ENCODE data around the gene KATNAL1. TPM values are rescaled to one million over a fixed set of nuclear protein-coding genes. Genes with fewer than 3 reads are reported as not detected.
A peak's percentile ranks its signal among the peaks of the same experiment; 100 is the strongest.

Gene KATNAL1
- total and polyA plus RNA-seq, 2 of the 4 experiments (the other 2 are of a cell fraction), result 6.9 to 16.8 TPM

- Histone ChIP-seq H2BK15ac (ENCODE audit: low read depth, low read length) (peak overlapping the region; percentile 95; the same call in 2 of the 3 replicates), H3K27ac (ENCODE audit: insufficient read depth, low read length) (peak overlapping the region; percentile 87), H3K18ac (ENCODE audit: low read depth, low read length) (peak overlapping the region; percentile 87; the same call in 1 of the 2 replicates), H3K9me3 (ENCODE audit: control insufficient read depth, insufficient read depth, low read length) (no peaks in the 10 kb centered on the region), H4K5ac (ENCODE audit: low read depth, low read length) (peak overlapping the region; percentile 98), H3K23ac (ENCODE audit: low read depth, low read length) (peak overlapping the region; percentile 84; the same call in 1 of the 2 replicates), H3K14ac (replicated peaks; ENCODE audit: low read depth, low read length) (peak overlapping the region; percentile 97), H3K79me1 (ENCODE audit: low read depth in 1 of 2, low read length in 2 of 2) (peaks cover 5 to 43% of the 10 kb centered on the region in 2 experiments; a peak in 3 of 4 replicates), H2AK9ac (replicated peaks; ENCODE audit: low read depth, low read length, poor library complexity) (peak overlapping the region; percentile 97), H3K4me1 (ENCODE audit: control insufficient read depth, insufficient read depth, low read length) (peaks cover 7% of the 10 kb centered on the region), H4K20me1 (ENCODE audit: insufficient read depth, low read length) (peaks cover 3% of the 10 kb centered on the region), H3K56ac (ENCODE audit: extremely low read depth, insufficient read depth, low read length) (peak overlapping the region; percentile 98), H2BK20ac (ENCODE audit: low read depth, low read length) (no peak overlapping the region), H2AK5ac (ENCODE audit: low read depth, low read length) (peak overlapping the region; percentile 98), H3K9me1 (ENCODE audit: insufficient read depth, low read length) (peaks cover 7% of the 10 kb centered on the region; the same call in 1 of the 2 replicates), H2AFZ (replicated peaks; ENCODE audit: low read length, poor library complexity) (peak overlapping the region; percentile 97), H3K27me3 (ENCODE audit: control insufficient read depth, insufficient read depth, low read length) (no peaks in the 10 kb centered on the region), H4K8ac (ENCODE audit: low read depth in 2 of 2, low read length in 2 of 2) (peak overlapping the region; percentile 97 to 98), H3K4me2 (ENCODE audit: low read depth, low read length) (peak overlapping the region; percentile 91), H2BK5ac (ENCODE audit: low read depth, low read length, poor library complexity, severe bottlenecking) (peak overlapping the region; percentile 86), H3K4ac (ENCODE audit: low read depth, low read length) (peak overlapping the region; percentile 94), H4K91ac (ENCODE audit: insufficient read depth, low read depth, low read length) (peak overlapping the region; percentile 97), H3K36me3 (ENCODE audit: control insufficient read depth, insufficient read depth, low read length) (no peaks in the 10 kb centered on the region), H3K4me3 (ENCODE audit: insufficient read depth, low read depth, low read length) (peak overlapping the region; percentile 81), H3K9ac (ENCODE audit: low read depth, low read length) (peak overlapping the region; percentile 98), H2BK120ac (ENCODE audit: low read depth, low read length) (peak overlapping the region; percentile 88)
- peak; percentile 91 for DNase-seq
- no TSS peak for BruUV-seq (replicated peaks)
- ATAC-seq (ENCODE audit: low read depth), result peak; percentile 96
- WGBS, 2 experiments (ENCODE audit: extremely low coverage in 2 of 2, insufficient read length in 1 of 2), result 0% methylated on average over 15 of the region's 37 CpGs; no CpG with 5 or more reads in 1 of the 2 experiments
- intact Hi-C loops (cut with micrococcal nuclease), result loop anchor here (1.0 to 10.0 kb wide), 2 partner anchors 89 to 172 kb away; no protein-coding TSS in a partner anchor
- POLR2A ChIA-PET (ENCODE audit: unreplicated experiment), result interaction anchor here (0.5 kb wide), 1 partner anchor 26 kb away, joined by 9 read pairs; no protein-coding TSS in a partner anchor
- in situ Hi-C loops (cut with MboI; ENCODE audit: low sequenced_read_pairs), result no loop called here
- dilution Hi-C loops (cut with HindIII; ENCODE audit: low sequenced_read_pairs, unreplicated experiment), result no loop called here
- CTCF ChIA-PET, result interaction anchor here (0.6 to 1.0 kb wide), 3 partner anchors 98 to 475 kb away, joined by 3 to 6 read pairs (median 4); no protein-coding TSS in a partner anchor
- no peak for TF ChIP-seq ELK1 (IDR thresholded peaks at IDR 0.05; ENCODE audit: borderline replicate concordance, low read depth, low read length)
- peak; percentile 60; the same call in 1 of the 2 replicates for TF ChIP-seq BHLHE40 (IDR thresholded peaks at IDR 0.05; ENCODE audit: low read depth, low read length)
- no peak for TF ChIP-seq MAFK (IDR thresholded peaks at IDR 0.05; ENCODE audit: low read depth, low read length)
- TF ChIP-seq RAD21 (IDR thresholded peaks at IDR 0.05; ENCODE audit: low read length), result no peak
- no peak for TF ChIP-seq USF2 (IDR thresholded peaks at IDR 0.05; ENCODE audit: low read depth, low read length)
- TF ChIP-seq MAZ (IDR thresholded peaks at IDR 0.05; ENCODE audit: borderline replicate concordance, low read depth, low read length), result 0 out of 2 replicates have a peak, but pooled peaks have one; percentile 16
- no peak for TF ChIP-seq NFE2L2 (IDR thresholded peaks at IDR 0.05; ENCODE audit: low read depth, low read length)
- TF ChIP-seq FOS (IDR thresholded peaks at IDR 0.05; ENCODE audit: low read depth, low read length), result no peak
- TF ChIP-seq CHD1 (IDR thresholded peaks at IDR 0.05; ENCODE audit: low read depth, low read length), result no peak
- TF ChIP-seq POLR2A (IDR thresholded peaks at IDR 0.05; ENCODE audit: low read depth, low read length), result peak; percentile 9; the same call in 1 of the 2 replicates
- no peak for TF ChIP-seq RFX5 (IDR thresholded peaks at IDR 0.05; ENCODE audit: low read depth, low read length)
- TF ChIP-seq MXI1 (IDR thresholded peaks at IDR 0.05; ENCODE audit: borderline replicate concordance, low read depth, low read length), result no peak; the same call in 1 of the 2 replicates
- TF ChIP-seq RCOR1 (IDR thresholded peaks at IDR 0.05; ENCODE audit: insufficient replicate concordance, low read length), result no peak
- TF ChIP-seq CTCF (conservative IDR thresholded peaks at IDR 0.05; ENCODE audit: low read depth, low read length), result no peak
- no peak for TF ChIP-seq CEBPB (IDR thresholded peaks at IDR 0.05; ENCODE audit: low read depth, low read length)
Measured at GRCh38 chr13:30306762-30307193, 573 bp downstream of the KATNAL1 start.

Data from IMR-90 (cell line).